Hepatocyte (in vitro differentiated cells): Measurements from ENCODE around the gene SH3TC1. TPM values are rescaled to one million over a fixed set of nuclear protein-coding genes. Genes with fewer than 3 reads are reported as not detected.

Experiments
- DNase-seq: peaks from one replicate; pipeline ENCODE4 v3.0.0-alpha.2; 2016; ENCODE audit warnings: low spot score
- H2AFZ ChIP-seq: fragments of 200-600 bp; sonication (generic); 2 replicates; pipeline ENCODE4 v1.6.0; 2016; ENCODE audit warnings: antibody characterized with exemption, mild to moderate bottlenecking
- H3K27ac ChIP-seq: fragments of 200-600 bp; sonication (generic); 2 replicates; pipeline ENCODE4 v1.5.1; 2016; ENCODE audit warnings: mild to moderate bottlenecking
- H3K27me3 ChIP-seq: fragments of 200-600 bp; sonication (generic); 2 replicates; pipeline ENCODE4 v1.6.1; 2016
- H3K36me3 ChIP-seq: fragments of 200-600 bp; sonication (generic); replicated peaks from 2 replicates; pipeline ENCODE4 v1.5.1; 2016; ENCODE audit warnings: low read depth; ENCODE audit not compliant: insufficient read depth
- H3K4me1 ChIP-seq: fragments of 200-600 bp; sonication (generic); 2 replicates; pipeline ENCODE4 v1.5.1; 2016; ENCODE audit warnings: mild to moderate bottlenecking, moderate library complexity; ENCODE audit not compliant: insufficient read depth
- H3K4me2 ChIP-seq: fragments of 200-600 bp; sonication (generic); 2 replicates; pipeline ENCODE4 v1.6.0; 2016
- H3K4me3 ChIP-seq: fragments of 200-600 bp; sonication (generic); 2 replicates; pipeline ENCODE4 v1.5.1; 2016; ENCODE audit warnings: mild to moderate bottlenecking
- H3K79me2 ChIP-seq: fragments of 200-600 bp; sonication (generic); 2 replicates; pipeline ENCODE4 v1.6.0; 2017; ENCODE audit warnings: mild to moderate bottlenecking
- H3K9me2 ChIP-seq: fragments of 200-600 bp; sonication (generic); replicated peaks from 2 replicates; pipeline ENCODE4 v1.6.0; 2017; ENCODE audit warnings: mild to moderate bottlenecking; ENCODE audit not compliant: insufficient read depth
- H3K9me3 ChIP-seq: fragments of 200-600 bp; sonication (generic); 2 replicates; pipeline ENCODE4 v1.5.1; 2016; ENCODE audit warnings: low read depth, mild to moderate bottlenecking
- H4K20me1 ChIP-seq: fragments of 200-600 bp; sonication (generic); 2 replicates; pipeline ENCODE4 v1.6.0; 2016; ENCODE audit warnings: mild to moderate bottlenecking; ENCODE audit not compliant: insufficient read depth, poor library complexity, severe bottlenecking
- CTCF ChIP-seq: fragments of 200-600 bp; sonication (generic); IDR thresholded peaks from 2 replicates; pipeline ENCODE4 v1.5.1; 2016; ENCODE audit warnings: antibody characterized with exemption, mild to moderate bottlenecking; ENCODE audit not compliant: poor library complexity
- EZH2 ChIP-seq: fragments of 200-600 bp; sonication (generic); IDR thresholded peaks from 2 replicates; pipeline ENCODE4 v1.6.1; 2016; ENCODE audit warnings: antibody characterized with exemption, mild to moderate bottlenecking, borderline replicate concordance
- EZH2phosphoT487 ChIP-seq: fragments of 200-600 bp; sonication (generic); IDR thresholded peaks from one replicate; pipeline ENCODE4 v1.6.1; 2018; ENCODE audit warnings: antibody characterized with exemption, mild to moderate bottlenecking, low read depth, moderate library complexity; ENCODE audit not compliant: unreplicated experiment, severe bottlenecking
- WGBS: methylation state at CpG from one replicate; pipeline ENCODE4 v1.1.6; 2016; ENCODE audit warnings: low lambda C conversion rate; ENCODE audit errors: missing lambda C conversion rate; 5-methylcytosine and 5-hydroxymethylcytosine counted together
- polyA plus RNA-seq: library from polyadenylated mRNA; unstranded; fragments of >200 nt; fragmentation: Nextera tagmentation; extraction: Ambion mirVana; gene quantifications from 2 replicates; pipeline ENCODE4 v1.2.1, GENCODE V29; 2016
- total RNA-seq: library from RNA; depleted of rRNA; stranded (reverse); fragments of >200 nt; gene quantifications from 2 replicates; pipeline ENCODE4 v1.2.3, GENCODE V29; 2014

Gene SH3TC1
- total and polyA plus RNA-seq, 2 experiments from 2014 or later: 30.3 to 35.4 TPM

DNA sequence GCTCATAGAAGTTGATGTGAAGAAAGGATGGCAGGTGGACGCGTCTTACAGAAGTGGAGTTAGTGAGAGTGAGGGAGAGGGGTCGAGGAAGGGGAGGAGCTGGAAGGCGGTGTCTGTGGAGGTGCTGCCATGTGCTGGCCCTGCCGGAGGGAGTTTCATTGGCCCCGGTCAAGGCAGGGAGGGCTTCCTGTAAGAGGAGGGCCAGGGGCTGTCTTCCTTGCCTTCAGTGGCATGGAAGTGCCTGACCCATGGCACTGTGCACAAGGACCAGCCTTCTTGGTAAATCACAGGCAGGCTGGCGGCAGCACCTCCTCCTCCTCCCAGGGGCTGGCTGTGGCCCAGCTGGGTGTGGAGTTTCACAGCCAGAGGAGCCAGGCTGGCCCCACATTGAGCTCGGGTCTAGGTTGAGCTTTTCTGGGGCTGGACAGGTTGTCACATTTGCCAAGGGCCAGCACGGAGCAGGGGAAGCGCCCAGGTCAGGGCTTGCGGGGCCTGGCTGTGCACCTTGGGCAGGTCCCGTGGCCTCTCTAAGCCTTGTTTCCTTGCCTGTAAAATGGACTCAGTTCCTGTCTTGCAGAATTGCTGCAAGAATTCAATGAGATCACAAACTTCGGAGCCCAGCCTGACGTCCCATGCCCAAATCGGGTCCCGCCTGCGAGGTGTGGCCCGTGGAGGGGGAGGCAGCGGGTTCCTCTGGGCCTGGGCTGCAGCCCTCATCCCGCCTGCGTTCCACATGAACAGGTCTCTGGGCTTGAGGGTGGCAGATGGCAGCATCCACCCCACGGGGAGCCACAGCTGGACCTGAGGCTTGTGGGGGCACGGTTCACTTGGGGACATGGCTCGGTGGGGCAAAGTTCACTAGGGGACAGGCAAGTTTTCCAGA lies 77.5 kb downstream of the SH3TC1 start:
- DNase-seq: no peak
- H4K20me1 ChIP-seq: no peaks in the 10 kb centered on the region
- no peaks in the 10 kb centered on the region for H3K9me2 ChIP-seq
- peaks cover 45% of the 10 kb centered on the region for H3K4me1 ChIP-seq
- TF ChIP-seq EZH2phosphoT487 (no peak), EZH2 (no peak), CTCF (no peak)
- H3K9me3 ChIP-seq: no peaks in the 10 kb centered on the region
- H2AFZ ChIP-seq: no peak overlapping the region
- 69% methylated on average over 22 of the region's 24 CpGs for WGBS
- no peaks in the 10 kb centered on the region for H3K27me3 ChIP-seq
- no peaks in the 10 kb centered on the region for H3K36me3 ChIP-seq
- no peak overlapping the region for H3K27ac ChIP-seq
- no peak overlapping the region for H3K4me3 ChIP-seq
- no peaks in the 10 kb centered on the region for H3K79me2 ChIP-seq
- H3K4me2 ChIP-seq: no peak overlapping the region

- Histone ChIP-seq H3K36me3 (no peaks in the 10 kb centered on the region), H3K9me3 (no peaks in the 10 kb centered on the region), H3K27ac (peak overlapping the region; percentile 91), H3K4me1 (peaks cover 45% of the 10 kb centered on the region), H3K4me2 (no peak overlapping the region), H4K20me1 (no peaks in the 10 kb centered on the region), H3K4me3 (no peak overlapping the region), H2AFZ (no peak overlapping the region), H3K79me2 (no peaks in the 10 kb centered on the region), H3K9me2 (no peaks in the 10 kb centered on the region), H3K27me3 (no peaks in the 10 kb centered on the region)
- 87% methylated on average over 11 of the region's 11 CpGs for WGBS
- no peak for DNase-seq
- no peak for TF ChIP-seq CTCF
- TF ChIP-seq EZH2phosphoT487: no peak
- no peak for TF ChIP-seq EZH2
Measured at GRCh38 chr4:8277356-8278008, 78.4 kb downstream of the SH3TC1 start.

DNA sequence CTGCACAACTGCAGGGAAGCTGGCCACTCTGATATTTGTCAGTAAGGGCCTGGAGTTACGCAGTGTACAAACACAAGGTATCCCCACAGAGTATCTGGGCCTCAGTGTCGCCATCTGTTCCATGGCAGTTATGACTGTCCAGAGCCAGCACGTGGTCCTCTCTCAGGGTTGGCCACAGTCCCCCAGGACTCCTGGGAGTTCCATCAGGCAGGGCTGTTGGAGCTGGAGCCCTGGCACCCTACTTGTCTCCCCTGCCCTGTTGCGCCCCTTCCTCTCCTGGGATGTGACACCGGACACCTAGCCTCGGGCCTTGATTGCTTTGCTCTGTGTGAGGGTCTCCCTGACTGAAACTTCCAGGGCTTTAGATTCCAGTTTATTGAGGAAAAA lies 78.9 kb downstream of the SH3TC1 start:
- peak overlapping the region; percentile 57 for H3K4me2 ChIP-seq
- no peaks in the 10 kb centered on the region for H4K20me1 ChIP-seq
- no peaks in the 10 kb centered on the region for H3K79me2 ChIP-seq
- no peaks in the 10 kb centered on the region for H3K9me3 ChIP-seq
- 52% methylated on average over 6 of the region's 6 CpGs for WGBS
- H3K4me3 ChIP-seq: no peak overlapping the region
- no peaks in the 10 kb centered on the region for H3K27me3 ChIP-seq
- peaks cover 42% of the 10 kb centered on the region for H3K4me1 ChIP-seq
- no peak overlapping the region for H2AFZ ChIP-seq
- DNase-seq: no peak
- no peaks in the 10 kb centered on the region for H3K9me2 ChIP-seq
- H3K27ac ChIP-seq: peak overlapping the region; percentile 91
- TF ChIP-seq EZH2 (no peak), CTCF (no peak), EZH2phosphoT487 (no peak)
- no peaks in the 10 kb centered on the region for H3K36me3 ChIP-seq
